ENCODE data around the gene IZUMO1. TPM values are rescaled to one million over a fixed set of nuclear protein-coding genes. Genes with fewer than 3 reads are reported as not detected.

The IZUMO1 gene
- total and polyA plus RNA-seq, 2 donors (not counting 3 experiments of a cell fraction or from before 2014, with no cell fraction given), result 0.18 to 1.2 TPM

GRCh38 chr19:48714759-48715675 is 31.7 kb downstream of the IZUMO1 start:
- no peaks in the 10 kb centered on the region for H3K79me2 ChIP-seq (ENCODE audit: control insufficient read depth, insufficient read depth, low read length)
- intact Hi-C loops (cut with micrococcal nuclease) (loop anchor here (1.0 kb wide), 4 partner anchors 10 to 69 kb away; partner anchors contain the start of genes CA11 and RASIP1), dilution Hi-C loops (cut with MboI; ENCODE audit: extremely low pct_ligation_motif_present, low sequenced_read_pairs) (no loop called here)
- no peaks in the 10 kb centered on the region for H3K9me3 ChIP-seq (replicated peaks; ENCODE audit: control insufficient read depth, insufficient read depth, low read length)
- peak overlapping the region; percentile 76 for H3K9ac ChIP-seq (replicated peaks; ENCODE audit: extremely low read depth, insufficient read depth, low read length)
- H3K27me3 ChIP-seq (ENCODE audit: control insufficient read depth in 2 of 2, insufficient read depth in 2 of 2, low read length in 2 of 2), result no peaks in the 10 kb centered on the region
- peak overlapping the region; percentile 52 for H3K27ac ChIP-seq (ENCODE audit: insufficient read depth, low read depth, low read length)
- ChIA-PET CTCF (interaction anchor here (1.0 to 3.9 kb wide), 6 partner anchors 10 to 69 kb away, joined by 5 to 29 read pairs (median 16); partner anchors contain the start of gene CA11), POLR2A (no interaction called here)
- H3K4me3 ChIP-seq (replicated peaks in 1 of 3; ENCODE audit: insufficient read depth in 1 of 3, low read depth in 1 of 3, low read length in 3 of 3), result peak overlapping the region; percentile 31 to 43 (median 41)
- TF ChIP-seq FOS (IDR thresholded peaks at IDR 0.05; ENCODE audit: borderline replicate concordance, insufficient read depth, low read length) (no peak), GATA2 (IDR thresholded peaks at IDR 0.05; ENCODE audit: insufficient read depth, insufficient read length, low read depth, low read length) (no peak), POLR2AphosphoS5 (IDR thresholded peaks at IDR 0.05; ENCODE audit: insufficient read depth, low read depth, low read length) (no peak), EZH2 (IDR thresholded peaks at IDR 0.05; ENCODE audit: borderline replicate concordance, low read depth, low read length, severe bottlenecking) (no peak), MYC (IDR thresholded peaks at IDR 0.05; ENCODE audit: low read depth, low read length) (no peak), JUN (IDR thresholded peaks at IDR 0.05; ENCODE audit: borderline replicate concordance, insufficient read depth, insufficient read length, low read depth) (no peak), MAX (IDR thresholded peaks at IDR 0.05; ENCODE audit: insufficient read depth, insufficient read length) (no peak), POLR2A (IDR thresholded peaks at IDR 0.05; ENCODE audit: low read depth, low read length) (no peak), CTCF (IDR thresholded peaks at IDR 0.05; ENCODE audit: extremely low read depth in 1 of 2, insufficient read depth in 1 of 2, low read depth in 1 of 2, low read length in 2 of 2) (no peak)
- no peak for FAIRE-seq
- H4K20me1 ChIP-seq (replicated peaks; ENCODE audit: control insufficient read depth, extremely low read depth, insufficient read depth, low read length), result no peaks in the 10 kb centered on the region
- BruUV-seq (replicated peaks), result no TSS peak
- peak; percentile 22 for DNase-seq (ENCODE audit: low read depth, low spot score)
- no peaks in the 10 kb centered on the region for H3K9me1 ChIP-seq (replicated peaks; ENCODE audit: control insufficient read depth, extremely low read depth, insufficient read depth, low read length)
- no peaks in the 10 kb centered on the region for H3K36me3 ChIP-seq (ENCODE audit: control insufficient read depth in 2 of 2, extremely low read depth in 1 of 2, insufficient read depth in 2 of 2, low read length in 2 of 2)
- H2AFZ ChIP-seq (ENCODE audit: low read depth, low read length), result peak overlapping the region; percentile 69
- peak overlapping the region; percentile 72 for H3K4me2 ChIP-seq (ENCODE audit: insufficient read depth, low read length)
- H3K4me1 ChIP-seq (ENCODE audit: control insufficient read depth, extremely low read depth, insufficient read depth, low read length), result peaks cover 15% of the 10 kb centered on the region

Data from endothelial cell of umbilical vein (primary cell).